DMS53 treated with DMSO at 0.1 percent for 48 hours (cell line): Measurements from ENCODE around the gene DNMBP.
"Not testable (repeated sequence)": the region's sequence is repeated elsewhere in the genome, so short reads cannot be mapped to it uniquely, and the experiment has no call there.

Experiments
- DNase-seq: peaks from one replicate; lab custom pipeline; 2025; ENCODE audit not compliant: unreplicated experiment; lab: John Stamatoyannopoulos, UW

DNMBP gene

GRCh38 chr10:99840859-99841258, 168.9 kb downstream of the DNMBP start:
- not testable (repeated sequence) for DNase-seq

- no peak for DNase-seq
These were observed 173.0 kb downstream of the DNMBP start for GRCh38 chr10:99836711-99837110.

GRCh38 chr10:99835947-99836346, 173.8 kb downstream of the DNMBP start:
- DNase-seq = no peak

- no peak for DNase-seq
These were observed 175.3 kb downstream of the DNMBP start for GRCh38 chr10:99834410-99834809.

- DNase-seq = no peak
These were observed 177.3 kb downstream of the DNMBP start for GRCh38 chr10:99832439-99832838.

- DNase-seq = no peak
These were observed 181.3 kb downstream of the DNMBP start for GRCh38 chr10:99828464-99828863.

GRCh38 chr10:99827936-99828335, 181.8 kb downstream of the DNMBP start:
- DNase-seq = no peak
